HCT116 (cell line): ENCODE measurements around the gene PPIP5K2. TPM values are rescaled to one million over a fixed set of nuclear protein-coding genes. Genes with fewer than 3 reads are reported as not detected.

Source experiments
- ATAC-seq: fragments of 200-7000 bp; cut with Tn5 transposase; 2 replicates; pipeline ENCODE4 v1.9.1; 2020; ENCODE audit warnings: mild to moderate bottlenecking, moderate library complexity
- BruUV-seq: library from RNA; stranded (reverse); fragments of 400-500 nt; replicated peaks from 2 replicates; lab custom pipeline; 2021; lab: Mats Ljungman, UMichigan
- CTCF ChIA-PET: fragments of 300-600 bp; sonication (Branson Sonifier 250); formaldehyde crosslinking; loops from one replicate; lab custom pipeline; 2021; ENCODE audit warnings: antibody characterized with exemption; lab: Charles Lee
- POLR2A ChIA-PET: fragments of 300-600, 350-600 bp; sonication (Branson Sonifier 250); formaldehyde crosslinking; loops from one replicate; lab custom pipeline; 2021; ENCODE audit warnings: antibody characterized with exemption; lab: Charles Lee
- RAD21 ChIA-PET, 2 experiments: fragments of 300-600 bp; sonication (Branson Sonifier 250); formaldehyde crosslinking; loops; one replicate each; lab custom pipeline; 2023; ENCODE audit warnings: low total read pairs in 2 of 2; ENCODE audit not compliant: uncharacterized antibody in 2 of 2, unreplicated experiment in 2 of 2, low non-redundant PET in 1 of 2; lab: Charles Lee
- DNase-seq: peaks from one replicate; pipeline ENCODE4 v3.0.0-alpha.2; 2010; ENCODE audit warnings: low read depth, low spot score
- H2AFZ ChIP-seq: fragments of 200-600 bp; shearing (Covaris generic), sonication (generic); 2 replicates; pipeline ENCODE4 v1.6.1; 2017; ENCODE audit warnings: low read depth, mixed run types, mixed read lengths, antibody characterized with exemption, low read length; ENCODE audit not compliant: poor library complexity, severe bottlenecking
- H3K27ac ChIP-seq: 2 replicates; pipeline ENCODE4 v1.5.1; 2012; ENCODE audit warnings: low read depth, low read length
- H3K27me3 ChIP-seq: fragments of 200-600 bp; sonication (generic); 2 replicates; pipeline ENCODE4 v1.6.1; 2016; ENCODE audit warnings: mixed run types, low read length, mixed read lengths; ENCODE audit not compliant: insufficient read depth
- H3K36me3 ChIP-seq, 2 experiments: fragments of 200-500 bp in 1 of 2; fragments of 200-600 bp in 1 of 2; sonication (Bioruptor generic) in 1 of 2; sonication (generic) in 1 of 2; 2 replicates each; pipeline versions ENCODE4 v1.5.1 to v1.6.1; 2014 to 2016; ENCODE audit warnings: low read length in 2 of 2, inconsistent platforms in 1 of 2, mixed read lengths in 1 of 2, mixed run types in 1 of 2; ENCODE audit not compliant: insufficient read depth in 2 of 2, control insufficient read depth in 1 of 2
- H3K4me1 ChIP-seq, 2 experiments: fragments of 200-600 bp in 1 of 2; sonication (generic) in 1 of 2; 2 replicates each; pipeline versions ENCODE4 v1.5.1 to v1.6.1; 2012 to 2017; ENCODE audit warnings: low read length in 2 of 2, inconsistent platforms in 1 of 2, mild to moderate bottlenecking in 1 of 2, mixed read lengths in 1 of 2, mixed run types in 1 of 2, moderate library complexity in 1 of 2; ENCODE audit not compliant: insufficient read depth in 2 of 2, control insufficient read depth in 1 of 2
- H3K4me2 ChIP-seq: fragments of 200-600 bp; sonication (generic); 2 replicates; pipeline ENCODE4 v1.6.1; 2017; ENCODE audit warnings: mixed run types, low read length, mixed read lengths
- H3K4me3 ChIP-seq, 2 experiments: fragments of 200-600 bp in 1 of 2; sonication (generic) in 1 of 2; replicated peaks in 1 of 2; 2 replicates each; pipeline ENCODE4 v1.5.1; 2011 to 2016; ENCODE audit warnings: low read length in 2 of 2, control low read depth in 1 of 2, low read depth in 1 of 2, mild to moderate bottlenecking in 1 of 2, mixed read lengths in 1 of 2, mixed run types in 1 of 2
- H3K79me2 ChIP-seq: fragments of 200-600 bp; sonication (generic); 2 replicates; pipeline ENCODE4 v1.6.1; 2017; ENCODE audit warnings: mild to moderate bottlenecking, mixed run types, low read length, moderate library complexity, mixed read lengths; ENCODE audit not compliant: insufficient read depth
- H3K9ac ChIP-seq: fragments of 200-600 bp; sonication (generic); 2 replicates; pipeline ENCODE4 v1.6.1; 2016; ENCODE audit warnings: low read length, mixed read lengths
- H3K9me2 ChIP-seq: fragments of 200-600 bp; sonication (generic), shearing (Covaris generic); 2 replicates; pipeline ENCODE4 v1.6.1; 2017; ENCODE audit warnings: mixed run types, mild to moderate bottlenecking, moderate library complexity; ENCODE audit not compliant: insufficient read depth
- H3K9me3 ChIP-seq, 2 experiments: fragments of 200-500 bp in 1 of 2; fragments of 200-600 bp in 1 of 2; sonication (Bioruptor generic) in 1 of 2; sonication (generic) in 1 of 2; 2 replicates each; pipeline ENCODE4 v1.6.1; 2014 to 2017; ENCODE audit warnings: low read length in 2 of 2, mixed read lengths in 2 of 2, inconsistent platforms in 1 of 2, low read depth in 1 of 2, mild to moderate bottlenecking in 1 of 2, mixed run types in 1 of 2, moderate library complexity in 1 of 2; ENCODE audit not compliant: control insufficient read depth in 1 of 2, insufficient read depth in 1 of 2
- H4K20me1 ChIP-seq: fragments of 200-600 bp; sonication (generic), shearing (Covaris generic); 2 replicates; pipeline ENCODE4 v1.6.1; 2017; ENCODE audit warnings: mixed run types, mild to moderate bottlenecking, moderate library complexity; ENCODE audit not compliant: insufficient read depth
- ATF3 ChIP-seq: IDR thresholded peaks from 2 replicates; pipeline ENCODE4 v1.6.1; 2012
- CBX3 ChIP-seq: IDR thresholded peaks from 2 replicates; pipeline ENCODE4 v1.6.1; 2012; ENCODE audit warnings: low read depth
- CEBPB ChIP-seq: IDR thresholded peaks from 2 replicates; pipeline ENCODE4 v1.6.1; 2012; ENCODE audit warnings: low read depth
- CTCF ChIP-seq, 3 experiments: fragments of 200-600 bp in 1 of 3; sonication (generic) in 1 of 3; IDR thresholded peaks in 2 of 3; conservative IDR thresholded peaks in 1 of 3; 2 replicates each; pipeline ENCODE4 v1.5.1; 2012 to 2017; ENCODE audit warnings: low read depth in 2 of 3, low read length in 2 of 3, antibody characterized with exemption in 1 of 3, borderline replicate concordance in 1 of 3, control low read depth in 1 of 3, mild to moderate bottlenecking in 1 of 3, mixed read lengths in 1 of 3, mixed run types in 1 of 3, moderate library complexity in 1 of 3; ENCODE audit not compliant: insufficient read depth in 1 of 3
- EGR1 ChIP-seq: IDR thresholded peaks from 2 replicates; pipeline ENCODE4 v1.6.1; 2012; ENCODE audit warnings: low read depth
- ELF1 ChIP-seq: IDR thresholded peaks from 2 replicates; pipeline ENCODE4 v1.6.1; 2012; ENCODE audit warnings: low read depth, borderline replicate concordance
- EZH2 ChIP-seq: fragments of 200-600 bp; sonication (generic); IDR thresholded peaks from 2 replicates; pipeline ENCODE4 v1.6.1; 2017; ENCODE audit warnings: antibody characterized with exemption, mixed run types
- EZH2phosphoT487 ChIP-seq: fragments of 200-600 bp; IDR thresholded peaks from 2 replicates; pipeline ENCODE4 v1.6.1; 2018; ENCODE audit warnings: antibody characterized with exemption, borderline replicate concordance
- FOSL1 ChIP-seq: IDR thresholded peaks from 2 replicates; pipeline ENCODE4 v1.6.1; 2012; ENCODE audit warnings: low read depth
- JUND ChIP-seq: IDR thresholded peaks from 2 replicates; pipeline ENCODE4 v1.6.1; 2012
- POLR2A ChIP-seq: IDR thresholded peaks from 2 replicates; pipeline ENCODE4 v1.7.0; 2011; ENCODE audit warnings: borderline replicate concordance; ENCODE audit not compliant: insufficient read depth, insufficient read length; ENCODE audit errors: extremely low read depth
- POLR2AphosphoS5 ChIP-seq: IDR thresholded peaks from 2 replicates; pipeline ENCODE4 v1.6.1; 2011; ENCODE audit warnings: mild to moderate bottlenecking, low read depth, low read length, moderate library complexity
- RAD21 ChIP-seq: IDR thresholded peaks from 2 replicates; pipeline ENCODE4 v1.6.1; 2012; ENCODE audit warnings: low read depth, mild to moderate bottlenecking
- REST ChIP-seq: IDR thresholded peaks from 2 replicates; pipeline ENCODE4 v1.6.1; 2012; ENCODE audit warnings: low read depth
- SP1 ChIP-seq: IDR thresholded peaks from 2 replicates; pipeline ENCODE4 v1.6.1; 2012; ENCODE audit warnings: low read depth
- SRF ChIP-seq: IDR thresholded peaks from 2 replicates; pipeline ENCODE4 v1.6.1; 2012; ENCODE audit warnings: low read depth
- ZNF274 ChIP-seq: fragments of 200-500 bp; sonication (Bioruptor generic); IDR thresholded peaks from 2 replicates; pipeline ENCODE4 v1.6.1; 2014; ENCODE audit warnings: mild to moderate bottlenecking, low read depth, low read length, inconsistent platforms
- intact Hi-C: fragments of 100-400 bp; cut with micrococcal nuclease; formaldehyde crosslinking; loops from 2 replicates; pipeline ENCODE4 v1.10.0; 2022
- total RNA-seq: library from RNA; stranded (reverse); gene quantifications from one replicate; pipeline ENCODE4 v1.2.1, GENCODE V29; 2021; ENCODE audit not compliant: unreplicated experiment
- TF ChIP-seq, protein P1 (sequence below): IDR thresholded peaks from 2 replicates; pipeline ENCODE4 v1.6.1; 2012
- TF ChIP-seq, protein P2 (sequence below): IDR thresholded peaks from 2 replicates; pipeline ENCODE4 v1.6.1; 2011; ENCODE audit warnings: mild to moderate bottlenecking, low read length, moderate library complexity; ENCODE audit not compliant: insufficient replicate concordance; ENCODE audit errors: extremely low read depth

PPIP5K2 gene
- total RNA-seq, 1 experiment from 2014 or later, result 45.8 TPM

DNA sequence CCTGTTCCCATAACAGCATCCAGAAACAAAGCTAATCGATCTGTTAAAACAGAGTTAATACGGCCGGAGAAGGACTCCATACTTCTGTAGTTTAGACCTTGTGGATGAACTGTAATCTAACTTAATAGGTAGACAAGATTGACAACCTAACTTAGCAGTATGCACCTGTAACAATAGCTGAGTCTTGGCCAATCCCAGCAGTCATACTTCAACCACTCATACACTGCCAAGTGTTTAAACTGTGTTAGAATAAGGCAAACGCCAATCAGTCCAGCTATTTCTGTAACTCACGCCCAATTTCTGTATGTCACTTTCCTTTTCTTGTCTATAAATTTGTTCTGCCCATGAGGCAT, 104.8 kb downstream of the PPIP5K2 start:
- Histone ChIP-seq H2AFZ (peak overlapping the region; percentile 13), H3K4me2 (peak overlapping the region; percentile 52; the same call in 1 of the 2 replicates), H3K36me3 (no peaks in the 10 kb centered on the region), H3K9me3 (no peaks in the 10 kb centered on the region), H3K4me1 (peaks cover 0 to 7% of the 10 kb centered on the region in 2 experiments; a peak in 1 of 4 replicates), H3K27ac (no peak overlapping the region), H3K9ac (no peak overlapping the region), H3K4me3 (no peak overlapping the region), H4K20me1 (no peaks in the 10 kb centered on the region), H3K9me2 (no peaks in the 10 kb centered on the region), H3K27me3 (no peaks in the 10 kb centered on the region), H3K79me2 (no peaks in the 10 kb centered on the region)
- DNase-seq, result peak; percentile 13
- ChIA-PET CTCF (interaction anchor here (0.5 to 2.5 kb wide), 17 partner anchors 9 to 686 kb away, joined by 3 to 18 read pairs (median 3); partner anchors contain the start of gene MACIR), POLR2A (interaction anchor here (1.0 kb wide), 1 partner anchor 11 kb away, joined by 3 read pairs; no protein-coding TSS in a partner anchor), RAD21 (interaction anchor here (0.7 to 1.2 kb wide), 4 partner anchors 9 to 544 kb away, joined by 3 to 4 read pairs (median 4); partner anchors contain the start of gene MACIR (in 1 of the 2))
- TF ChIP-seq POLR2A (no peak), CTCF (IDR thresholded peaks at IDR 0.05 in 2 of 3, conservative IDR thresholded peaks at IDR 0.05 in 1 of 3; ENCODE audit: borderline replicate concordance in 1 of 3, insufficient read depth in 1 of 3, low read depth in 2 of 3, low read length in 2 of 3) (no peak), POLR2AphosphoS5 (no peak), EGR1 (no peak), CEBPB (no peak), SP1 (no peak), REST (no peak), FOSL1 (no peak), SRF (no peak), CBX3 (no peak), ZNF274 (no peak), ELF1 (no peak), EZH2phosphoT487 (no peak), JUND (no peak), EZH2 (no peak), ATF3 (no peak), RAD21 (no peak)
- TF ChIP-seq, protein P1, sequence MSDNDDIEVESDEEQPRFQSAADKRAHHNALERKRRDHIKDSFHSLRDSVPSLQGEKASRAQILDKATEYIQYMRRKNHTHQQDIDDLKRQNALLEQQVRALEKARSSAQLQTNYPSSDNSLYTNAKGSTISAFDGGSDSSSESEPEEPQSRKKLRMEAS, result no peak
- TF ChIP-seq, protein P2, sequence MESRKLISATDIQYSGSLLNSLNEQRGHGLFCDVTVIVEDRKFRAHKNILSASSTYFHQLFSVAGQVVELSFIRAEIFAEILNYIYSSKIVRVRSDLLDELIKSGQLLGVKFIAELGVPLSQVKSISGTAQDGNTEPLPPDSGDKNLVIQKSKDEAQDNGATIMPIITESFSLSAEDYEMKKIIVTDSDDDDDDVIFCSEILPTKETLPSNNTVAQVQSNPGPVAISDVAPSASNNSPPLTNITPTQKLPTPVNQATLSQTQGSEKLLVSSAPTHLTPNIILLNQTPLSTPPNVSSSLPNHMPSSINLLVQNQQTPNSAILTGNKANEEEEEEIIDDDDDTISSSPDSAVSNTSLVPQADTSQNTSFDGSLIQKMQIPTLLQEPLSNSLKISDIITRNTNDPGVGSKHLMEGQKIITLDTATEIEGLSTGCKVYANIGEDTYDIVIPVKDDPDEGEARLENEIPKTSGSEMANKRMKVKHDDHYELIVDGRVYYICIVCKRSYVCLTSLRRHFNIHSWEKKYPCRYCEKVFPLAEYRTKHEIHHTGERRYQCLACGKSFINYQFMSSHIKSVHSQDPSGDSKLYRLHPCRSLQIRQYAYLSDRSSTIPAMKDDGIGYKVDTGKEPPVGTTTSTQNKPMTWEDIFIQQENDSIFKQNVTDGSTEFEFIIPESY, result no peak
- BruUV-seq, result no TSS peak
- ATAC-seq, result peak; percentile 57
- intact Hi-C loops, result no loop called here
